Urinary bladder (tissue), 4 donors: ENCODE results near the gene ADGRV1. TPM values are rescaled to one million over a fixed set of nuclear protein-coding genes. Genes with fewer than 3 reads are reported as not detected.

Source experiments
- DNase-seq: peaks from one replicate; pipeline ENCODE4 v3.0.0-alpha.2; 2015; ENCODE audit errors: extremely low spot score
- H3K27ac ChIP-seq: one replicate; pipeline ENCODE4 v1.5.1; 2013; ENCODE audit warnings: low read depth, mild to moderate bottlenecking, moderate library complexity
- H3K36me3 ChIP-seq: one replicate; pipeline ENCODE4 v1.6.1; 2013; ENCODE audit warnings: mild to moderate bottlenecking, moderate library complexity; ENCODE audit not compliant: insufficient read depth
- H3K4me1 ChIP-seq: one replicate; pipeline ENCODE4 v1.6.1; 2013; ENCODE audit warnings: mild to moderate bottlenecking, moderate library complexity; ENCODE audit not compliant: insufficient read depth
- H3K4me3 ChIP-seq: one replicate; pipeline ENCODE4 v1.5.1; 2013; ENCODE audit warnings: low read depth, low read length
- WGBS: extraction: QIAGEN DNeasy Blood & Tissue Kit; methylation state at CpG from one replicate; pipeline ENCODE4 v1.1.7; 2013; 5-methylcytosine and 5-hydroxymethylcytosine counted together
- polyA plus RNA-seq: library from polyadenylated mRNA; stranded (reverse); fragments of 200-250 nt; gene quantifications from one replicate; pipeline ENCODE4 v1.2.3, GENCODE V29; 2013
- total RNA-seq: library from RNA; depleted of rRNA; stranded (reverse); fragments of >200 nt; gene quantifications from one replicate; pipeline ENCODE4 v1.2.3, GENCODE V29; 2014
- donor health status: healthy with polysubstance abuse.
- donor health status: healthy.

The ADGRV1 gene
- total and polyA plus RNA-seq, 2 donors = 4.0 to 6.6 TPM

- Histone ChIP-seq H3K4me3 (no peak overlapping the region), H3K4me1 (peaks cover 4% of the 10 kb centered on the region), H3K27ac (no peak overlapping the region), H3K36me3 (no peaks in the 10 kb centered on the region)
- WGBS = 83% methylated on average over 5 of the region's 5 CpGs
- no peak for DNase-seq
These were observed 371.5 kb downstream of the ADGRV1 start for GRCh38 chr5:90930062-90930461.

GRCh38 chr5:90930756-90931431, 372.3 kb downstream of the ADGRV1 start:
- WGBS = 62% methylated on average over 4 of the region's 4 CpGs

GRCh38 chr5:90932052-90932699, 373.6 kb downstream of the ADGRV1 start:
- no peaks in the 10 kb centered on the region for H3K36me3 ChIP-seq
- DNase-seq = peak; percentile 62
- H3K27ac ChIP-seq = no peak overlapping the region
- 6% methylated on average over 4 of the region's 4 CpGs for WGBS
- peaks cover 4% of the 10 kb centered on the region for H3K4me1 ChIP-seq
- H3K4me3 ChIP-seq = no peak overlapping the region

More at GRCh38 chr5:90930756-90931431, 372.3 kb downstream of the ADGRV1 start:
- H3K36me3 ChIP-seq = no peaks in the 10 kb centered on the region
- no peak for DNase-seq
- peaks cover 4% of the 10 kb centered on the region for H3K4me1 ChIP-seq
- no peak overlapping the region for H3K4me3 ChIP-seq
- no peak overlapping the region for H3K27ac ChIP-seq

GRCh38 chr5:90933298-90933697, 374.7 kb downstream of the ADGRV1 start:
- Histone ChIP-seq H3K4me3 (no peak overlapping the region), H3K27ac (no peak overlapping the region), H3K4me1 (peaks cover 4% of the 10 kb centered on the region)

GRCh38 chr5:90934091-90934719, 375.6 kb downstream of the ADGRV1 start:
- Histone ChIP-seq H3K4me3 (no peak overlapping the region), H3K36me3 (no peaks in the 10 kb centered on the region), H3K4me1 (peaks cover 4% of the 10 kb centered on the region), H3K27ac (peak overlapping the region; percentile 52)
- WGBS = 86% methylated on average over 5 of the region's 5 CpGs
- DNase-seq = no peak

More at GRCh38 chr5:90933298-90933697, 374.7 kb downstream of the ADGRV1 start:
- H3K36me3 ChIP-seq = no peaks in the 10 kb centered on the region
- no peak for DNase-seq

GRCh38 chr5:90934738-90935137, 376.1 kb downstream of the ADGRV1 start:
- Histone ChIP-seq H3K27ac (no peak overlapping the region), H3K4me3 (no peak overlapping the region), H3K4me1 (peaks cover 4% of the 10 kb centered on the region), H3K36me3 (no peaks in the 10 kb centered on the region)
- DNase-seq = no peak
- 97% methylated on average over 2 of the region's 2 CpGs for WGBS

- no peaks in the 10 kb centered on the region for H3K36me3 ChIP-seq
- no peaks in the 10 kb centered on the region for H3K4me1 ChIP-seq
- H3K4me3 ChIP-seq = no peak overlapping the region
- 54% methylated on average over 2 of the region's 2 CpGs for WGBS
- no peak overlapping the region for H3K27ac ChIP-seq
- DNase-seq = no peak
These were observed 380.6 kb downstream of the ADGRV1 start for GRCh38 chr5:90939211-90939610.

- no peaks in the 10 kb centered on the region for H3K4me1 ChIP-seq
- no peaks in the 10 kb centered on the region for H3K36me3 ChIP-seq
- no peak overlapping the region for H3K27ac ChIP-seq
- DNase-seq = peak; percentile 72
- WGBS = 16% methylated on average over 1 of the region's 1 CpG
- H3K4me3 ChIP-seq = no peak overlapping the region
These were observed 381.8 kb downstream of the ADGRV1 start for GRCh38 chr5:90940227-90940995.

GRCh38 chr5:90941002-90941720, 382.6 kb downstream of the ADGRV1 start:
- no peak overlapping the region for H3K4me3 ChIP-seq
- WGBS = 41% methylated on average over 1 of the region's 1 CpG
- H3K4me1 ChIP-seq = no peaks in the 10 kb centered on the region
- H3K27ac ChIP-seq = no peak overlapping the region
- no peaks in the 10 kb centered on the region for H3K36me3 ChIP-seq
- DNase-seq = no peak

- Histone ChIP-seq H3K4me3 (no peak overlapping the region), H3K4me1 (no peaks in the 10 kb centered on the region), H3K36me3 (no peaks in the 10 kb centered on the region), H3K27ac (no peak overlapping the region)
- no peak for DNase-seq
These were observed 385.5 kb downstream of the ADGRV1 start for GRCh38 chr5:90944116-90944515.

GRCh38 chr5:90947667-90948066, 389.1 kb downstream of the ADGRV1 start:
- H3K36me3 ChIP-seq = no peaks in the 10 kb centered on the region
- 29% methylated on average over 1 of the region's 1 CpG for WGBS
- H3K4me3 ChIP-seq = no peak overlapping the region
- DNase-seq = no peak
- H3K4me1 ChIP-seq = no peaks in the 10 kb centered on the region
- no peak overlapping the region for H3K27ac ChIP-seq

GRCh38 chr5:90948969-90949368, 390.4 kb downstream of the ADGRV1 start:
- 93% methylated on average over 2 of the region's 2 CpGs for WGBS

More at GRCh38 chr5:90948969-90949368, 390.4 kb downstream of the ADGRV1 start:
- Histone ChIP-seq H3K4me3 (no peak overlapping the region), H3K36me3 (no peaks in the 10 kb centered on the region), H3K4me1 (no peaks in the 10 kb centered on the region), H3K27ac (no peak overlapping the region)
- no peak for DNase-seq
